Stimulated activated CD4-positive, alpha-beta T cell treated with anti-CD3 and anti-CD28 coated beads, Interleukin-12 subunit alpha, Interleukin-12 subunit beta, amount 100 ng/mL, for 48 hours (primary cell): ENCODE data around the gene F13B.
"Not testable (repeated sequence)": the region's sequence is repeated elsewhere in the genome, so short reads cannot be mapped to it uniquely, and the experiment has no call there.

ENCODE experiments used
- DNase-seq, 3 donors: peaks; one replicate each; pipeline ENCODE4 v3.0.0-alpha.2; 2020; ENCODE audit warnings: low read depth in 2 of 3, low spot score in 1 of 3

Gene F13B

DNA sequence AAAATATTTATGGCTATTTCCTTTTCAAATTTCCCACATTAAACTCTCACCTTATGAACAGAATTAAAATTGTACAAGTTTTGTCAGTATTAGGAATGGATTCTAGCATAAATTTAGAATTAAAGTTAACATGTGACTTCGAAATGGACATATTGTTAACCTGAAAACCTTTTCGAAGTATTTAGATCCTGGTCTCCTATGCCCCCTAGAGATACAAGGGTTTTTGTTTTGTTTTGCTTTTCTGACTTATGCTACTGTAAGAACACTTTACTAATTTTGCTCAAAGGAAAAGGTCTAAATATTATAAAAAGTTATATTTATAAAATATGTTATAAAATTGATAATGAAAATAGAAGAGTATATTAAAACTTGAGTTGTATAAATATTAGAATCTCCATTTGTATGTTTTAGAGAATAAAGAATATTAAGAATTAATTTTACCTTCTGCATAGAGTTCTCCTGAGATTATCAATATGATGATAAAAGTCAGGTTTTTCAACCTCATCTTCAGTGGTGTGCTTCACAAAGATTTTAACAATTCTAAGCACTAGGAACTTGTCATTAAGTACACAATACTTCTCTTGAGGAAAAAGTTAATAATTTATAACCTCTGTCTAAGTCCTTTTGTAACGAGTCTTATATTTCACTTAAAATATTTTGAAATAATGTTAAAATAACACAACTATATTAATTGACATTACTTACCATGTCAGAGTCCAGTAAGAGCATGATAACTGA lies at the start of gene F13B:
Gene F13B, minus strand, starts transcription at position 542 of the 738 bp plus-strand sequence. Its CDS starts 37 bp downstream, at position 505.
- no peak for DNase-seq

- no peak for DNase-seq
Observed at GRCh38 chr1:197116156-197116555, 49.1 kb upstream of the F13B start.

- no peak for DNase-seq
Observed at GRCh38 chr1:197106869-197107268, 39.8 kb upstream of the F13B start.

DNA sequence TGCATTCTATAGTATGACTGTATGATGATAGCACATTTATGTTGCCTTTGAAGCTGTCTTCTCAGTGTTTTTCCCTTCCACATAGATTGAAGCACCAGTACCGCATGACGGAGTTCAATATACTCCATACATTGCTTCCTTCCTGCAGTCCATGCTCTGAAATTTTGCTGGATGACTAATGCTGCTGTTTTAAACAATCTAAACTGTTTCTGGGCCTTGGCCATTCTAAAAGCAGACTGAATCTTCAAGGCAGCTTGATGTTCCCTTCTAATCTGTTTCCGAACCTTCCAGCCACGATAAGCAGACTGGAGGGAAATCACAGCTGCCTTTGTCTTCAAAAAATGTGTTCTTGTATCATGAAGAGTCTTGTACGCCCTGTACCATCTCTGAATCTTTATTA lies 36.2 kb upstream of the F13B start:
- no peak for DNase-seq

DNA sequence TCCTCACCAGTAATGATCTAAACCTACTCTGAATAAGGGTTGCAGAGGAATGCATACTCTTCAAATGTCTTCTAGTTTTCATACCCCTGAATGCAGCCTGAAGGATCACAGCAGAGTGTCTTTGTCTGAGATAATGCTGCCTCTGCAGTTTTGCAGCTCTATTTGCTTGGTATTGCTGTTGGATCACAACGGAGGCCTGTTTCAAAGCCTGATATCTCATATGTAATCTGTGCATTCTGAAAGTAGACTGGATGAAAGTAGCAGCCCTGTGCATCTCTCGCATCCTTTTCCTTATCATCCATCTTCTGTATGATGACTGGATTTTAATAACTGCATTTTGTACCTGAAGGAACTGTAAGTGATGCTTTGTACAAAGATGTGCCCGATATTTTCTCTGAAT lies 34.9 kb upstream of the F13B start:
- no peak for DNase-seq

DNA sequence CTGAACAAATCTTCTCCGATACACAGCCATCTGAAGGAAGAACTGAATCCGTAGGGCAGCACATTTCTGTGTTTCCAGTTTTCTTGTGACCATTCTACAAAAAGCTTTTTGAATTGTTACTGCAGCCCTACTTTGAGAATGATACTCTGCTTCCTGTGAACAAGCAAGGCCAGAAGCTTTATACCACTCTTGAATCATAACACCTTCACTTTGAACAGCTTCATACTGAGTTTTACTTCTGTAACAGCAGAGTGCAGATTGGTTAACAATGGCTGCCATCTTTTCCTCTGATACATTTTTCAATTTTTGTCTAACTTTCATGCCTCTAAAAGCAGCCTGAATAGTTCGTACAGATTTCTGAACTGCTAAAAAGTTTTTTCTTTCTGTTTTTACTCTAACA lies 33.6 kb upstream of the F13B start:
- no peak for DNase-seq

DNA sequence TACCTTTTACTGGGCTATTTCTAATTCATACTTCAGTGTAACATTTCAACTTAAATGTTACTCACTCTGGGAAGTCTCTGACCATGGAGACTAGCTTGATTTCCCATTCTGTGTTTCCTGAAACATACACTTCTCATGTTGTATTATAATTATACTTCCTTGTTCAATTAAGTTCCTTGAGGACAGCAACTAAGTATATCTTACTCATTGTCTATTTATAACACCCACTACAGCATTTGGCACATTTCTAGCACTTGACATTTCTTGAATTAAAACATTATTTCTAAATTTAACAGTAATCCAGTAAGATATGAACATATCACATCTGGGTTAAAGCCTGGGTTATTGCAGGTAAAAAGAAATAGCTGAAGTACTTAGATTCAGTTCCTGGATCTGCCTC lies 32.4 kb upstream of the F13B start:
- no peak for DNase-seq

DNA sequence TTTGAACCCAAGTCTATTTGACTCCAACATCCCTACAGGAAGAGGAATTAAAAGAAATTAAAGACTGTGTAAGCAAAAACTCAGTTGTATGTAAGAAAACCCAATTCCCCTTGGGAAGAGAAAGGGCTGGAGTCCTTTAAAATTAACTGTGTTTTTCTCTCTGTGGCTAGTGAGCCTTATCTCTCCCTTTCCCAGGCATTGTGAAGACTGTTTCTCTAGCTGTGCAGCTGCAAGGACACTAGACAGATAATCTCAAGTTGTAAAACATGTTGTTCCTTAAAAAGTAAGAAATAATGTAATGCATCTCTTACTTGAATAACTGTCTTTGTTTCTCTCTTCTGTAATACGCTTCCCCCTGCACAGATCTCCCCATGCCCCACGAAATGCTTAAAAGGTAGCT lies 29.9 kb upstream of the F13B start:
- DNase-seq, result not testable (repeated sequence)

- no peak for DNase-seq
Observed at GRCh38 chr1:197096137-197096536, 29.1 kb upstream of the F13B start.

- no peak for DNase-seq
Observed at GRCh38 chr1:197093226-197093885, 26.3 kb upstream of the F13B start.

DNA sequence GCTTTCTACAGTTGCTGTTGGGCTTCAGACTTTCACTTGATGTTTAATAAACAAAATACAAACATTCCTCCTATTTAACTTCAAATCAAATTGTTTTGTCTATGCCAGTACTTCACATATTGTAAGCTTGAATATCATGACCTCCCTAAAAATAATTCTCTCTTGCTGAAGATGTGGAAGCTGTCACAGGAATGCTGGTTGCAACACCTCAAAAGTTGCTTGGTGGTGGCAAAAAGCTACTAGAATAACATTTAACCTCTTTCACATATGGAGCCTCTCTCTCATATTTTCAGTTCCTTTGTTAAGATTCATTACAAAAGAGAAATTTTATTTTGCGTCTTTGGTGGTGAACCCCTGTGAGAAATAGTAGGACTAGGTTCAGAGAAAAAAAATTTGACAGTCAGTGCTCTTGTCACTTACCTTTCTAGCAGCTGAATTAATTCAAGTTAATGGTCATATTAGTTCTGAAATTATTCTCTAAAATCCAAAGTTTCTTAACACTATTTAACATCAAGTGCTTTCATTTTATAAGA lies 25.5 kb upstream of the F13B start:
- DNase-seq, result no peak

DNA sequence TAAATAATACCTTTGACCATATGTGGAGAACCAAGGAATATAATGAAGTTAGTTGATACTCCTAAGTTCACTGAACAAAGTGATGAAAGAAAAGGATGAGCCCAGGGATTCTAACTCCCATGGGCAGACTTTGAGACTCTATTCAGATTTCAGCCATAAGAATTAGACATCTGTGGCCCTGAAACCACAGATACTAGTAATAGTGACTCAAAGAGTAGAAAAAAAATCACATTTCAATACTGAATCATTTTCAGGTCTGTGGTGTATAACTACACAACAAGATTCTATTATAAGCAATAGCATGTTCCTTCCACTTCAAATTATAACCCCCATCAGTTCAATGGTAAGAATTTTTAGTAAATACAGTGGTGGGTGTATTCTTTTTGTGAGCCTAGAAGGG lies 16.4 kb upstream of the F13B start:
- no peak for DNase-seq

DNA sequence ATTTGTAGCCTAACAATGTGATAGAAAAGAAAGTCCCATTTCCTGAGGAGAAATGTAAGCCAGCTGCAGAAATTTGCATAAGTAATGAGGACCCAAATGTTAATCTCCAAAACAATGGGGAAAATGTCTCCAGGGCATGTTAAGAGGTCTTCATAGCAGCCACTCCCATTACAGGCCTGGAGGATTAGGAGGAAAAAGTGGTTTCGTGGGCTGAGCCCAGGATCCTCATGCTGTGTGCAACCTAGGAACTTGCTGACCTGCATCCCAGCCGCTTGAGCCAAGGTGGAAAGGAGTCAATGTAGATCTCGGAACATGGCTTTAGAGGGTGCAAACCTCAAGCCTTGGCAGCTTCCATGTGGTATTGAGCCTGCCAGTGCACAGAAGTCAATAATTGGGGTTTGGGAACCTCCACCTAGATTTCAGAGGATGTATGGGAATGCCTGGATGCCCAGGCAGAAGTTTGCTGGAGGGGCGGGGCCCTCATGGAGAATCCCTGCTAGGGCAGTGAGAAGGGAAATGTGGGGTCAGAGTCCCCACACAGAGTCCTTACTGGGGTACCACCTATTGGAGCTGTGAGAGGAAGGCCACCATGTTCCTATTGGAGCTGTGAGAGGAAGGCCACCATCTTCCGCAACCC lies 14.2 kb upstream of the F13B start:
- no peak for DNase-seq

GRCh38 chr1:197080323-197080722 lies 13.3 kb upstream of the F13B start:
- no peak for DNase-seq

- DNase-seq, result no peak
Observed at GRCh38 chr1:197076585-197076984, 9.5 kb upstream of the F13B start.

- DNase-seq, result no peak
Observed at GRCh38 chr1:197073978-197074377, 6.9 kb upstream of the F13B start.

GRCh38 chr1:197067457-197067818 lies 378 bp upstream of the F13B start:
- no peak for DNase-seq

DNA sequence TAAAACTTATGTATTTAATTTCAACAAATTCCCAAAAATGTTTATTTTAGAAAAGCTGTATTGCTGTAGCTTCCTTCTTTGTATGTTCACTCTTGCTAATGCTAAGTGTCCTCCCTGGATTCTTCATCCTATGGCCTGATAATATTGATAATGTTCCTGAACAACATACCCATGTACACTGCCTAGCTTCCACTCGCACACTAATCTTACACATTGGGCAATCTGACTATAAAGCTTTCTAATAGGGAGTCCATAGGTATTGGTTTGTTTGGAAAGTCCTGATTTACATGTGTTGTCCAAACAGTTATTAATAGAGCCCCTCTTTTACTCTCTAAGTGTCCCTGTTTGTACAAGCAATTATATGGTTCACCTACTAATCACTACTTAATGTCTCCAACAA lies 783 bp downstream of the F13B start:
- no peak for DNase-seq

- DNase-seq, result no peak
Observed at GRCh38 chr1:197065559-197065958, 1.5 kb downstream of the F13B start.

DNA sequence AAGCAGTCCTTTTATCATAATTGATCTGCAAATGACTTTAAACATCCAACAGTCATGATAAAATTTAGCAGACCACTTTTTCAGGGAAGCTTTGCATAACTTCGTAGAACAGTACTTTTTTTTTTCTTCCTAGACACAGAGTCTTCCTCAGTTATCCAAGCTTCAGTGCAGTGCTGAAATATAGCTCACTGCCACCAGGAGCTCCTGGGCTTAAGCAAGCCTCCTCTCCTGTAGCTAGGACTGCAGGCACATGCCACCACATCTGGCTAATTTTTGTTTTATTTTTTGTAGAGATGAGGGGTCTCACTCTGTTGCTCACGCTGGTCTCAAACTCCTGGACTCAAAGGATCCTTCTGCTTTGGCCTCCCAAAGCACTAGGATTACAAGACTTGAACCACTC lies 3.8 kb downstream of the F13B start:
- no peak for DNase-seq

DNA sequence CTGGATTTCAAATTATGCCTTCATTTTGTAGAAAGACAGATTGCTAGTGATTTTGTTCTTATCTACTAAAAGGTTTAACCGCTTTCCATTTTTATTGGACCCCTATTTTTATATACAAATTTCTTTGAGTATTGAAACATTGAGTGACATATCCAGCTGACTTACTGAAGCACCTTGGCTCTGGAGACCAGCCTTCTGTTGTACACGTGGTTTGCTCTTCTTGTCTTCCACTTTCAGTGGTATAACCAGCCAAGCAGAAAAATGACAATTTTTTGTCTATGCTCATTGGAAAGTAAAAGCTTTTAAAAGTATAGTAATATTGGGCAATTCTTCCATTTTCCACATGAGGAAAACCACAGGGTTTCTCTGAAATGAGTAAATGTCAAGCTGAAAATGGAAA lies 4.4 kb downstream of the F13B start:
- no peak for DNase-seq

- DNase-seq, result no peak
Observed at GRCh38 chr1:197049100-197049499, 18.0 kb downstream of the F13B start.
